Gastrocnemius medialis (tissue), 4 donors: ENCODE results near the gene NTM.

ENCODE experiments used
- CTCF ChIP-seq, 5 experiments: fragments of 450-650 bp in 3 of 5; fragments of 200-600 bp in 2 of 5; sonication (generic) in 2 of 5; IDR thresholded peaks in 4 of 5; conservative IDR thresholded peaks in 1 of 5; 1 replicate in 4 of 5; 2 replicates in 1 of 5; pipeline ENCODE4 v1.5.1; 2016 to 2019; ENCODE audit warnings: antibody characterized with exemption in 5 of 5, mild to moderate bottlenecking in 3 of 5, moderate library complexity in 3 of 5
- POLR2A ChIP-seq, 2 donors: fragments of 450-650 bp; IDR thresholded peaks; one replicate each; pipeline ENCODE4 v1.6.1; 2017; ENCODE audit warnings: antibody characterized with exemption in 2 of 2, mild to moderate bottlenecking in 2 of 2, moderate library complexity in 2 of 2

DNA sequence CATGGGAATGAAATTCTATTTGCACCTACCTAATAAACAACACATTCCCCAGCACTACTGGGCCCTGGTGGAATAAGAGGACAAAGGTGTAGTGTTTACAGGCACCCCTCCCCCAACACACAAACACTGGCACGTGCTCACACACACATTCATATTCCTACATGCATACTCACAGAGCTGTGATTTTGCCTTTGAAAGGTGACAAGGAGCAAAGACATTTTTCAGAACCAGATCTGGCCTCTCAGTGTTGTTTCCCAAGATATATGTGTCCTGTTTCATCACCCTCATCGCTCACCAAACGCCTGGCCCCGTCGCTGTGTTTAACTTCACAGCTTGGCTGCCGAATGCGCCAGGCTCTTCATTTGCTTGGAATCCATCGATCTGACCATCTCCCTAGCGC lies 292.6 kb downstream of the NTM start:
- TF ChIP-seq CTCF (IDR thresholded peaks at IDR 0.05 in 4 of 5, conservative IDR thresholded peaks at IDR 0.05 in 1 of 5) = no peak
- TF ChIP-seq POLR2A (IDR thresholded peaks at IDR 0.05) = no peak
